Stomach smooth muscle (tissue), 2 donors: Measurements from ENCODE around the gene HIBADH.
"Not testable (repeated sequence)": the region's sequence is repeated elsewhere in the genome, so short reads cannot be mapped to it uniquely, and the experiment has no call there.

ENCODE experiments used
- H3K27ac ChIP-seq: one replicate; pipeline ENCODE4 v1.7.0; 2013; ENCODE audit warnings: mild to moderate bottlenecking, low read length, inconsistent platforms
- H3K27me3 ChIP-seq, 2 donors: one replicate each; pipeline ENCODE4 v1.7.0; 2013; ENCODE audit warnings: low read length in 2 of 2; ENCODE audit not compliant: insufficient read depth in 2 of 2, control insufficient read depth in 1 of 2
- H3K36me3 ChIP-seq, 2 donors: one replicate each; pipeline ENCODE4 v1.7.0; 2013; ENCODE audit warnings: low read length in 2 of 2; ENCODE audit not compliant: control insufficient read depth in 2 of 2, insufficient read depth in 2 of 2
- H3K4me1 ChIP-seq: one replicate; pipeline ENCODE4 v1.7.0; 2013; ENCODE audit warnings: low read length; ENCODE audit not compliant: control insufficient read depth, insufficient read depth
- H3K4me3 ChIP-seq, 2 donors: one replicate each; pipeline ENCODE4 v1.7.0; 2013; ENCODE audit warnings: low read length in 2 of 2
- H3K9ac ChIP-seq, 2 donors: one replicate each; pipeline ENCODE4 v1.7.0; 2013; ENCODE audit warnings: low read length in 2 of 2, mild to moderate bottlenecking in 1 of 2
- H3K9me3 ChIP-seq, 2 donors: one replicate each; pipeline ENCODE4 v1.7.0; 2013; ENCODE audit warnings: low read length in 2 of 2; ENCODE audit not compliant: control insufficient read depth in 2 of 2
- donor health status: healthy.
- donor health status: Pancreatic carcinoma.

Gene HIBADH

GRCh38 chr7:27655184-27655583 is 7.5 kb downstream of the HIBADH start:
- Histone ChIP-seq H3K36me3 (no peaks in the 10 kb centered on the region), H3K27ac (no peak overlapping the region), H3K9me3 (no peaks in the 10 kb centered on the region), H3K4me1 (no peaks in the 10 kb centered on the region), H3K27me3 (no peaks in the 10 kb centered on the region), H3K9ac (no peak overlapping the region), H3K4me3 (no peak overlapping the region)

GRCh38 chr7:27652518-27652917 is 10.2 kb downstream of the HIBADH start:
- no peaks in the 10 kb centered on the region for H3K4me1 ChIP-seq
- no peak overlapping the region for H3K9ac ChIP-seq
- peaks cover 0 to 7% of the 10 kb centered on the region in 2 donors for H3K36me3 ChIP-seq
- no peaks in the 10 kb centered on the region for H3K27me3 ChIP-seq
- no peaks in the 10 kb centered on the region for H3K9me3 ChIP-seq
- no peak overlapping the region for H3K4me3 ChIP-seq
- H3K27ac ChIP-seq = no peak overlapping the region

GRCh38 chr7:27651702-27652101 is 11.0 kb downstream of the HIBADH start:
- Histone ChIP-seq H3K36me3 (peaks cover 0 to 8% of the 10 kb centered on the region in 2 donors), H3K9me3 (no peaks in the 10 kb centered on the region), H3K9ac (no peak overlapping the region), H3K27me3 (no peaks in the 10 kb centered on the region), H3K27ac (no peak overlapping the region), H3K4me3 (no peak overlapping the region), H3K4me1 (no peaks in the 10 kb centered on the region)

- H3K27me3 ChIP-seq = no peaks in the 10 kb centered on the region
- no peak overlapping the region for H3K27ac ChIP-seq
- no peaks in the 10 kb centered on the region for H3K4me1 ChIP-seq
- H3K9ac ChIP-seq = no peak overlapping the region
- H3K9me3 ChIP-seq = no peaks in the 10 kb centered on the region
- no peak overlapping the region for H3K4me3 ChIP-seq
- H3K36me3 ChIP-seq = peaks cover 0 to 8% of the 10 kb centered on the region in 2 donors
Observed at GRCh38 chr7:27650283-27650682, 12.4 kb downstream of the HIBADH start.

- no peaks in the 10 kb centered on the region for H3K9me3 ChIP-seq
- no peak overlapping the region for H3K4me3 ChIP-seq
- H3K27me3 ChIP-seq = no peaks in the 10 kb centered on the region
- H3K27ac ChIP-seq = no peak overlapping the region
- H3K4me1 ChIP-seq = no peaks in the 10 kb centered on the region
- H3K9ac ChIP-seq = no peak overlapping the region
- peaks cover 0 to 8% of the 10 kb centered on the region in 2 donors for H3K36me3 ChIP-seq
Observed at GRCh38 chr7:27647489-27647888, 15.2 kb downstream of the HIBADH start.

- Histone ChIP-seq H3K27me3 (no peaks in the 10 kb centered on the region), H3K9me3 (no peaks in the 10 kb centered on the region), H3K27ac (no peak overlapping the region), H3K4me3 (no peak overlapping the region), H3K36me3 (peaks cover 0 to 8% of the 10 kb centered on the region in 2 donors), H3K4me1 (no peaks in the 10 kb centered on the region), H3K9ac (no peak overlapping the region)
Observed at GRCh38 chr7:27647046-27647445, 15.6 kb downstream of the HIBADH start.

- H3K9me3 ChIP-seq = no peaks in the 10 kb centered on the region
- H3K4me1 ChIP-seq = no peaks in the 10 kb centered on the region
- H3K27me3 ChIP-seq = no peaks in the 10 kb centered on the region
- no peak overlapping the region for H3K27ac ChIP-seq
- no peaks in the 10 kb centered on the region for H3K36me3 ChIP-seq
- no peak overlapping the region for H3K9ac ChIP-seq
- no peak overlapping the region for H3K4me3 ChIP-seq
Observed at GRCh38 chr7:27642271-27642670, 20.4 kb downstream of the HIBADH start.

- H3K27ac ChIP-seq = no peak overlapping the region
- H3K9ac ChIP-seq = no peak overlapping the region
- H3K27me3 ChIP-seq = no peaks in the 10 kb centered on the region
- no peaks in the 10 kb centered on the region for H3K9me3 ChIP-seq
- H3K4me3 ChIP-seq = no peak overlapping the region
- no peaks in the 10 kb centered on the region for H3K36me3 ChIP-seq
- no peaks in the 10 kb centered on the region for H3K4me1 ChIP-seq
Observed at GRCh38 chr7:27641581-27642230, 21.0 kb downstream of the HIBADH start.

GRCh38 chr7:27640884-27641574 is 21.7 kb downstream of the HIBADH start:
- Histone ChIP-seq H3K4me1 (no peaks in the 10 kb centered on the region), H3K4me3 (no peak overlapping the region), H3K36me3 (no peaks in the 10 kb centered on the region), H3K9ac (no peak overlapping the region), H3K27ac (no peak overlapping the region), H3K9me3 (no peaks in the 10 kb centered on the region), H3K27me3 (no peaks in the 10 kb centered on the region)

GRCh38 chr7:27639851-27640250 is 22.8 kb downstream of the HIBADH start:
- no peaks in the 10 kb centered on the region for H3K27me3 ChIP-seq
- no peaks in the 10 kb centered on the region for H3K9me3 ChIP-seq
- no peak overlapping the region for H3K4me3 ChIP-seq
- H3K27ac ChIP-seq = no peak overlapping the region
- H3K9ac ChIP-seq = no peak overlapping the region
- no peaks in the 10 kb centered on the region for H3K4me1 ChIP-seq
- peaks cover 0 to under 1% of the 10 kb centered on the region in 2 donors for H3K36me3 ChIP-seq

GRCh38 chr7:27639048-27639447 is 23.6 kb downstream of the HIBADH start:
- H3K4me1 ChIP-seq, H3K9ac ChIP-seq, H3K27me3 ChIP-seq, H3K4me3 ChIP-seq, H3K9me3 ChIP-seq, H3K27ac ChIP-seq, H3K36me3 ChIP-seq: not testable (repeated sequence)
